K562 (cell line): Measurements from ENCODE around the gene LY6G6D. TPM values are rescaled to one million over a fixed set of nuclear protein-coding genes. Genes with fewer than 3 reads are reported as not detected.

Source experiments
- ATF6 ChIP-seq: sonication (generic); formaldehyde crosslinking; IDR thresholded peaks from 2 replicates; pipeline ENCODE4 v1.4.0; 2020; ENCODE audit warnings: mild to moderate bottlenecking, missing genetic modification reagents
- BHLHE40 ChIP-seq: IDR thresholded peaks from 2 replicates; pipeline ENCODE4 v1.6.1; 2011; ENCODE audit warnings: low read length, improper control_type of control experiment
- BRF1 ChIP-seq: IDR thresholded peaks from 3 replicates; pipeline ENCODE4 v1.6.1; 2011; ENCODE audit warnings: borderline replicate concordance, mild to moderate bottlenecking; ENCODE audit not compliant: insufficient read length; ENCODE audit errors: extremely low read depth
- DMBX1 ChIP-seq: fragments of 250-450 bp; sonication (Bioruptor Pico); IDR thresholded peaks from 2 replicates; pipeline ENCODE4 v1.8.0; 2022; ENCODE audit warnings: inconsistent platforms, mild to moderate bottlenecking, moderate library complexity, borderline replicate concordance
- E2F1 ChIP-seq: sonication (generic); formaldehyde crosslinking; IDR thresholded peaks from 2 replicates; pipeline ENCODE4 v1.8.1; 2023; ENCODE audit warnings: mild to moderate bottlenecking, missing genetic modification reagents, moderate library complexity
- ESRRA ChIP-seq: fragments of 450-650 bp; IDR thresholded peaks from 2 replicates; pipeline ENCODE4 v1.6.1; 2014; ENCODE audit warnings: low read depth, mild to moderate bottlenecking, moderate library complexity, borderline replicate concordance
- HMG20A ChIP-seq: fragments of 450-650 bp; formaldehyde crosslinking; conservative IDR thresholded peaks from 2 replicates; pipeline ENCODE4 v1.4.0; 2020; ENCODE audit warnings: mild to moderate bottlenecking, mixed read lengths
- L3MBTL2 ChIP-seq: fragments of 450-650 bp; IDR thresholded peaks from 2 replicates; pipeline ENCODE4 v1.6.1; 2016; ENCODE audit warnings: mild to moderate bottlenecking, moderate library complexity
- LARP7 ChIP-seq: fragments of 450-650 bp; IDR thresholded peaks from 2 replicates; pipeline ENCODE4 v1.6.1; 2016
- RBM39 ChIP-seq: fragments of 200-400 bp; formaldehyde crosslinking; optimal IDR thresholded peaks from 2 replicates; pipeline ENCODE3; 2018; ENCODE audit warnings: low read depth, low read length
- STAG1 ChIP-seq: sonication (generic); formaldehyde crosslinking; IDR thresholded peaks from 2 replicates; pipeline ENCODE4 v1.5.0; 2020; ENCODE audit warnings: missing genetic modification reagents, borderline replicate concordance
- TCF15 ChIP-seq: fragments of 250-450 bp; sonication (Bioruptor Pico); IDR thresholded peaks from 2 replicates; pipeline ENCODE4 v1.8.0; 2022; ENCODE audit warnings: moderate library complexity, mild to moderate bottlenecking, inconsistent platforms
- TFAP4 ChIP-seq: sonication (generic); formaldehyde crosslinking; IDR thresholded peaks from 2 replicates; pipeline ENCODE4 v1.8.0; 2022; ENCODE audit warnings: missing genetic modification reagents, mild to moderate bottlenecking, moderate library complexity, borderline replicate concordance
- ZBTB2 ChIP-seq: fragments of 450-650 bp; IDR thresholded peaks from 2 replicates; pipeline ENCODE4 v1.6.1; 2016; ENCODE audit warnings: antibody characterized with exemption
- ZBTB49 ChIP-seq: sonication (generic); formaldehyde crosslinking; IDR thresholded peaks from 2 replicates; pipeline ENCODE4 v1.8.0; 2022; ENCODE audit warnings: missing genetic modification reagents, mild to moderate bottlenecking, borderline replicate concordance
- ZNF639 ChIP-seq, 2 experiments: fragments of 200-800 bp in 1 of 2; sonication (Bioruptor generic) in 1 of 2; sonication (generic) in 1 of 2; formaldehyde crosslinking in 1 of 2; IDR thresholded peaks in 1 of 2; conservative IDR thresholded peaks in 1 of 2; 2 replicates each; pipeline versions ENCODE4 v1.5.0 to v1.6.1; 2016 to 2020; ENCODE audit warnings: missing compliant biosample characterization in 1 of 2, missing genetic modification characterization in 1 of 2, missing genetic modification reagents in 1 of 2
- polyA plus RNA-seq, 8 experiments: library from polyadenylated mRNA; depleted of rRNA in 4 of 8; stranded (reverse) in 5 of 8; unstranded in 3 of 8; fragments of >200 nt; fragmentation: Nextera tagmentation in 2 of 8; fragmentation: Illumina TruSeq in 1 of 8; extraction: Ambion mirVana in 2 of 8; extraction: Trizol in 1 of 8; gene quantifications; 2 replicates each; pipeline versions ENCODE4 v1.2.1 to v1.2.3, GENCODE V29; 2011 to 2014; ENCODE audit warnings: inconsistent platforms in 1 of 8, missing spikeins in 1 of 8
- total RNA-seq, 7 experiments: library from RNA; depleted of rRNA in 6 of 7; stranded (reverse); fragments of >200 nt in 6 of 7; fragmentation: Illumina TruSeq in 2 of 7; extraction: Trizol in 2 of 7; gene quantifications; 2 replicates each; pipeline versions ENCODE4 v1.2.1 to v1.2.3, GENCODE V29; 2011 to 2021; ENCODE audit warnings: low replicate concordance in 1 of 7

LY6G6D gene
- total and polyA plus RNA-seq, 9 of the 15 experiments (the other 6 are each of a cell fraction or from before 2014, with no cell fraction given): 0.30 to 0.38 TPM; not detected in 7

GRCh38 chr6:31737315-31737990 is 22.3 kb downstream of the LY6G6D start (continued):
- no peak for TF ChIP-seq E2F1 (CRISPR knock-in tag)
- no peak for TF ChIP-seq ESRRA
- 0 out of 2 replicates have a peak, but pooled peaks have one; percentile 9 for TF ChIP-seq TCF15
- 0 out of 2 replicates have a peak, but pooled peaks have one; percentile 26 for TF ChIP-seq ZBTB49 (CRISPR knock-in tag)
- TF ChIP-seq HMG20A: no peak
- no peak for TF ChIP-seq L3MBTL2
- no peak for TF ChIP-seq ZNF639 (CRISPR knock-in tag; conservative IDR thresholded peaks at IDR 0.05 in 1 of 2, IDR thresholded peaks at IDR 0.05 in 1 of 2)
- peak; percentile 75 for TF ChIP-seq DMBX1 (CRISPR knock-in tag)
- no peak for TF ChIP-seq BRF1
- TF ChIP-seq ZBTB2: peak; percentile 28; the same call in 1 of the 2 replicates
- TF ChIP-seq RBM39: peak; percentile 29
- no peak for TF ChIP-seq BHLHE40
- TF ChIP-seq ATF6 (CRISPR knock-in tag): 0 out of 2 replicates have a peak, but pooled peaks have one; percentile 16
- no peak for TF ChIP-seq STAG1
- TF ChIP-seq TFAP4 (CRISPR knock-in tag): no peak
- peak; percentile 94; the same call in 1 of the 2 replicates for TF ChIP-seq LARP7
